ENCODE results near the gene PHKA2. TPM values are rescaled to one million over a fixed set of nuclear protein-coding genes. Genes with fewer than 3 reads are reported as not detected.

The PHKA2 gene
- total and polyA plus RNA-seq, 9 donors = 12.6 to 27.2 (median 20.0) TPM

DNA sequence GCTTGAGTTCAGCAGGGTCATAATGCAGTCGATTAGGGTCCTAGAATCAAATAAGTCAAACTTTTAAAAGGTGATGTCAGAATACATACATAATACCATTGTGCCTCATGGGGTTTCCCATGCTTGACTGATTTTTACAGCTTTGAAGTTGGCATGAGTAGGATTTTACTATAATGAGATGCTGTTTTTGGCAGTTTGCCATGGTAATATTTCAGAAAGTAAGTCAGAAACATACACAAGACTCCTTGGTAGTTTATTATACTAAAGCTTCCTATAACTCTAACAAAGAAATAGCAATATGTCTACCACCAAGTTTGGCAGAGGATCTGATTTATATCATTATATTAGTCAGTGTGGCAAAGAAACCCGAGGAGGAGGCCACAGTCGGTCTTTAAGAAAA is 45.2 kb downstream of the PHKA2 start:
- Histone ChIP-seq H3K36me3 (ENCODE audit: control insufficient read depth, insufficient read depth, low read length) (peaks cover 23% of the 10 kb centered on the region), H3K27me3 (ENCODE audit: control insufficient read depth, insufficient read depth, low read length) (peaks cover 17% of the 10 kb centered on the region), H3K4me3 (ENCODE audit: low read length) (no peak overlapping the region), H3K9me3 (replicated peaks; ENCODE audit: control insufficient read depth, low read depth, low read length) (no peaks in the 10 kb centered on the region), H3K27ac (ENCODE audit: low read length) (no peak overlapping the region), H3K4me1 (ENCODE audit: control insufficient read depth, insufficient read depth, low read length) (no peaks in the 10 kb centered on the region)
- no CpG with 5 or more reads among the region's 3 CpGs for WGBS (ENCODE audit: insufficient coverage)
- DNase-seq = no peak

DNA sequence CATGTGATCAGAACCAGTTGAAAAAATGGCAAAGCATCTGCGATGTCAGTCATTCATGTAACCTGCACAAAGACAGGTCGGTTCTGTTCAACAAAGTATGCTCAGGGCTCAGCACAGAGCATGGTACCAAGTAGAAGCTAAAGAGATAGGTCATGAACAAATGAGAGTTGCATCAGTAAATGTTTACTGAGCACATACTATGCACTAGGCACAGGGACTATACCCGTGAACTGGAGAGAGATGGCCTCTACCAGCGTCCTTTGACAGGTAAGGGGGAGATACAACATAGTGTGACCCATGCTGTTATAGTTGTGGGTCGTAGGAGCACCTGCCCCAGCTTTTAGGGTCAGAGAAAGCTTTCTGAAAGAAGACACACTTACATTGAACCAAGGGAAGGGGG is 46.7 kb downstream of the PHKA2 start:
- no peak for DNase-seq
- WGBS (ENCODE audit: insufficient coverage) = 92% methylated on average over 2 of the region's 5 CpGs

DNA sequence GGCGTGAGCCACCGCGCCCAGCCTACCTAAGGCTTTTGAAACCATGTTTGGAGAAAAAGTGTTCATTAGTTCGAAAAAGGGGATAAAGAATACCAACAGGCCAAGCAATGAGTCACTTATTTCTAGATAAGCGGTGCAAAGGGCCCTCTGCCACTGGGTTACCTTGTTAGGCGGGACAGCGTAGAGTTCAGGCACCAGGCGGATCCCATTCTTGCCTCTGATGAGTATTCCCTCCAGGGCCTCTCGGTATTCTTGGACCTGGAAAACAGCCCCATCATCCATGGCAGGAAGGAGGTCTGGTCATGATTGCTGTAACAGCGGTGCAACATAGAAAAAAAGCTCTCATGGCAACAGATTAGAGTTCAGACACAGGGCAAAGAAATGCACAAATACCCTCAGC is 48.0 kb downstream of the PHKA2 start:
- Histone ChIP-seq H3K36me3 (ENCODE audit: control insufficient read depth, insufficient read depth, low read length) (peaks cover 13% of the 10 kb centered on the region), H3K9me3 (replicated peaks; ENCODE audit: control insufficient read depth, low read depth, low read length) (no peaks in the 10 kb centered on the region), H3K4me3 (ENCODE audit: low read length) (no peak overlapping the region), H3K27me3 (ENCODE audit: control insufficient read depth, insufficient read depth, low read length) (peaks cover 24% of the 10 kb centered on the region), H3K27ac (ENCODE audit: low read length) (no peak overlapping the region), H3K4me1 (ENCODE audit: control insufficient read depth, insufficient read depth, low read length) (no peaks in the 10 kb centered on the region)
- no peak for DNase-seq
- 78% methylated on average over 6 of the region's 10 CpGs for WGBS (ENCODE audit: insufficient coverage)

More for the DNA sequence above, 46.7 kb downstream of the PHKA2 start:
- peaks cover 17% of the 10 kb centered on the region for H3K27me3 ChIP-seq (ENCODE audit: control insufficient read depth, insufficient read depth, low read length)
- peaks cover 18% of the 10 kb centered on the region for H3K36me3 ChIP-seq (ENCODE audit: control insufficient read depth, insufficient read depth, low read length)
- no peak overlapping the region for H3K27ac ChIP-seq (ENCODE audit: low read length)
- no peak overlapping the region for H3K4me3 ChIP-seq (ENCODE audit: low read length)
- no peaks in the 10 kb centered on the region for H3K9me3 ChIP-seq (replicated peaks; ENCODE audit: control insufficient read depth, low read depth, low read length)
- H3K4me1 ChIP-seq (ENCODE audit: control insufficient read depth, insufficient read depth, low read length) = no peaks in the 10 kb centered on the region

DNA sequence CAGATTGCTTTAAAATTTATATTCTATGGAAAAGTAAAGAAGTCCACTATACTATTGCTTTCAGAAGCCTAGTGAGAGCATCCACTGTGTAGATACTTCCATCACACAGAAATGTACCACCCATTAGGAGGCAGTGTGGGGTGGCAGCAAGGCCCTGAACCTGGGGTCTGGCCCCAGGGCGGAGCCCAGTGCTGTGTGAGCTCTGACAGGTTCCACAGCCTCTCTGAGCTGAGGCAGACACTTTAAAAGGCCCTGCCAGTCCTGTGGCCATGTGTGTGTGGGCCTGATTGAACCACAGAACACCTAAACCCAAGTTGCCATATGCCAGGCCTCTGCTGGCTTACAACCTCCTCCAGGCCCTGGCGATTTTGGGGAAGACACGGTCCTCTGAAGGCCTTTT is 49.2 kb downstream of the PHKA2 start:
- Histone ChIP-seq H3K4me3 (ENCODE audit: low read length) (no peak overlapping the region), H3K4me1 (ENCODE audit: control insufficient read depth, insufficient read depth, low read length) (no peaks in the 10 kb centered on the region), H3K27ac (ENCODE audit: low read length) (no peak overlapping the region), H3K9me3 (replicated peaks; ENCODE audit: control insufficient read depth, low read depth, low read length) (no peaks in the 10 kb centered on the region), H3K27me3 (ENCODE audit: control insufficient read depth, insufficient read depth, low read length) (peaks cover 28% of the 10 kb centered on the region), H3K36me3 (ENCODE audit: control insufficient read depth, insufficient read depth, low read length) (peaks cover 17% of the 10 kb centered on the region)
- DNase-seq = no peak
- 83% methylated on average over 3 of the region's 3 CpGs for WGBS (ENCODE audit: insufficient coverage)

DNA sequence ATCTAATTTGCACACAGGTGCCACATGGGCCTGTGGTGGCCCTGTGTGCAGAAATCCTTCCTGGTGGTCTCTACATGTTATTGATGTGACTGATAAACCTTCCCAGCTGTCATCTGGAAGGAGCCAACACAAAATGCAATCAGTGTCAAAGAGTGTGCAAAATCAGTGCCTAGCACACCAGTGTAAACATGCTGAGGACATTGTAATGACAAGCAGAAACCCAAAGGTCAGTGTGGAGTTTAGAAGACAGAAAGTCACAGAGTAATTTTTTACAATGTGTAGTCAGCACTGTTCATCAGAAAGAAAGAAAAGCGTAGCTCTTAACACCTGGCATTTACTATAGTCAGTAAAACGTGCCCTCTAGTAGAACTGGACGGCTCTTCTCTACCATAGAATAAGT is 50.3 kb downstream of the PHKA2 start:
- no peaks in the 10 kb centered on the region for H3K4me1 ChIP-seq (ENCODE audit: control insufficient read depth, insufficient read depth, low read length)
- peaks cover 18% of the 10 kb centered on the region for H3K36me3 ChIP-seq (ENCODE audit: control insufficient read depth, insufficient read depth, low read length)
- DNase-seq = no peak
- no peaks in the 10 kb centered on the region for H3K9me3 ChIP-seq (replicated peaks; ENCODE audit: control insufficient read depth, low read depth, low read length)
- H3K27ac ChIP-seq (ENCODE audit: low read length) = no peak overlapping the region
- peaks cover 32% of the 10 kb centered on the region for H3K27me3 ChIP-seq (ENCODE audit: control insufficient read depth, insufficient read depth, low read length)
- H3K4me3 ChIP-seq (ENCODE audit: low read length) = no peak overlapping the region
- WGBS (ENCODE audit: insufficient coverage) = 86% methylated on average over 3 of the region's 3 CpGs

DNA sequence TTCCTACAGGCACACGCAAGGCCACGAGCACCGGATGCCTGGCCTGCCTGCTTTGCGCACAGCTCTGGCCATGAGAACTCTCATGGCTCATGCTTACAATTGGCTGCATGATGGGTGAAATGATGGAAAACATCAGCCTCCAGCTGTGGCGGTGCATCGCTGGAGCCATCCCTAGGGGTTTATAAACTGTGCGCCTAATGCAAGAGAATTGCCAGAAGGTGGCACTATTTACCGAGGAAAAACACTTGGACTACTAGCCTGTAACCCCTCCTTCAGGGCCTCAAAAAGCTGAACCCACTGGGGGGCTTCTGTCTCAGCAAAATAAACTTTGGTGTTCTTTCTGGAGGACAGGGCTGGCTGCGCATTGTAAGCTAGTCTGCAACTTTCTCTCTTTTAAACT is 51.9 kb downstream of the PHKA2 start:
- 38% methylated on average over 7 of the region's 9 CpGs for WGBS (ENCODE audit: insufficient coverage)
- Histone ChIP-seq H3K4me1 (ENCODE audit: control insufficient read depth, insufficient read depth, low read length) (peaks cover 4% of the 10 kb centered on the region), H3K36me3 (ENCODE audit: control insufficient read depth, insufficient read depth, low read length) (peaks cover 13% of the 10 kb centered on the region), H3K27ac (ENCODE audit: low read length) (no peak overlapping the region), H3K9me3 (replicated peaks; ENCODE audit: control insufficient read depth, low read depth, low read length) (no peaks in the 10 kb centered on the region), H3K4me3 (ENCODE audit: low read length) (no peak overlapping the region), H3K27me3 (ENCODE audit: control insufficient read depth, insufficient read depth, low read length) (peaks cover 38% of the 10 kb centered on the region)
- peak; percentile 34 for DNase-seq

DNA sequence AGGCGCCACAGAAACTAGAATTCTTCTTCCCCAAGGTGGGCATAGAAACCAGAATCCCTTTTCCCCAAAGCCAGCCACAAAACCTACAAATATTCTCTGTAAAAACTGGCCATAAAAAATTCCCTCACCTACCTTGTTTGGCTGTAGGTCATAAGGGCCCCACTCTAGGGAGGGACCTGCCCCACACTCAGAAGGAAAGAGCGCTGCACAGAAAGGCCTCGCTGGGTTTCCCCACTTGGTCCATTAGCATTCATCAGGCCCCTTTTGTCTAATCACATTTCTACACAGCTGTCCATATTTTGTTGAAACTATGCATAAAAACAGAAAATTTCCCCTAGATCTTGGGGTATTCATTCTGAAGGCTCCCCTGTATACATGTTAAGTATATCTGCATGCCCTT is 54.1 kb downstream of the PHKA2 start:
- peaks cover 13% of the 10 kb centered on the region for H3K36me3 ChIP-seq (ENCODE audit: control insufficient read depth, insufficient read depth, low read length)
- H3K27me3 ChIP-seq (ENCODE audit: control insufficient read depth, insufficient read depth, low read length) = peaks cover 43% of the 10 kb centered on the region
- H3K4me3 ChIP-seq (ENCODE audit: low read length) = no peak overlapping the region
- H3K4me1 ChIP-seq (ENCODE audit: control insufficient read depth, insufficient read depth, low read length) = peaks cover 7% of the 10 kb centered on the region
- no peak for DNase-seq
- no peak overlapping the region for H3K27ac ChIP-seq (ENCODE audit: low read length)
- WGBS (ENCODE audit: insufficient coverage) = 75% methylated on average over 1 of the region's 3 CpGs
- H3K9me3 ChIP-seq (replicated peaks; ENCODE audit: control insufficient read depth, low read depth, low read length) = no peaks in the 10 kb centered on the region

DNA sequence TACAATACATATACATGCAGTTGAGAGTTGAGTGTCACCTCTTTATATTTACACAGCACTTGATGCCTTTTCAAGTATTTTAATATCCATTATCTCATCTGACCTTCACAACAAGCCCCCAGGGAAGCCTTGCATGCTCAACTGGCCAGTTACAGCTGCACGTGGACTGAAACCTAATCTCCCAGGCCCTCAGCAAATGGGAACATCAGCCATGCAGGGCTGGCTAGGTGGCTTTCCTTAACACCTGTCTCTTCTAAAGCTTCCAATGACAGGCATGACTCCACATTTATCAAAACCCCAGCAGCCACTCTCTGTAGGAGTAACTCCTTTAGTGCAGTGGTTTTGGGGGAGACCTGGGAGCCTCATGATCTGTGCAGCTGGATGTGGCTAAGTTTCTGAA is 56.4 kb downstream of the PHKA2 start:
- DNase-seq = peak; percentile 37
- Histone ChIP-seq H3K9me3 (replicated peaks; ENCODE audit: control insufficient read depth, low read depth, low read length) (no peaks in the 10 kb centered on the region), H3K27me3 (ENCODE audit: control insufficient read depth, insufficient read depth, low read length) (peaks cover 38% of the 10 kb centered on the region), H3K36me3 (ENCODE audit: control insufficient read depth, insufficient read depth, low read length) (peaks cover 23% of the 10 kb centered on the region), H3K4me1 (ENCODE audit: control insufficient read depth, insufficient read depth, low read length) (peaks cover 7% of the 10 kb centered on the region), H3K4me3 (ENCODE audit: low read length) (no peak overlapping the region), H3K27ac (ENCODE audit: low read length) (no peak overlapping the region)
- 38% methylated on average over 1 of the region's 1 CpG for WGBS (ENCODE audit: insufficient coverage)

DNA sequence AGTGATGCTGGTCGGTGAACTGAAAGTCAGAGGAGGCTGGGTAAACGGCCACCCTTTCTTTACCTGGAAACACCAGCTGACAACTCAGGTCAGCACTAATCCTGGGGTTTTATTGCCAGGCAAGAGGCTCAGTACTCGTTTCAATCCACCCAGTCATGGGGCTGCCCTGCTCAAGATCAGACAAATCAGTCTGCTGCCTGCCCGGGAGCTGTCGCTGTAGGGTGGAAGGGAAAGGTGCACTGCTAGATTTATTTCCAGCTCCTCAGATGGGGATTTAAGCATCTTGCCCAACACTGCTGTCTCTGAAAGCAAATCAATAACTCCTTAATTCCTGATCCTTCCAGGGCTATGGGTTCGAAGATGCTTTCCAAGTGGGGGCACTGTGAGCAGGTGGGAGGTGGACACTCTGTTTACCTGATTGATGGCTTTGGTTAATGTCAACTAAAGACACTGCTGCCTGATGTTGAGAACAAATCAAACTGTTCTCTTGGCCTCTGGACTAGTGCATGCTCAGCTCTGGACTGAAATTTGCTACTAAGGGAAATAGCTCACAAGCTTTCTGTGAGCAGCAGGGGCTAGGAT is 59.3 kb downstream of the PHKA2 start:
- Histone ChIP-seq H3K9me3 (replicated peaks; ENCODE audit: control insufficient read depth, low read depth, low read length) (no peaks in the 10 kb centered on the region), H3K36me3 (ENCODE audit: control insufficient read depth, insufficient read depth, low read length) (peaks cover 14% of the 10 kb centered on the region), H3K4me3 (ENCODE audit: low read length) (no peak overlapping the region), H3K27ac (ENCODE audit: low read length) (no peak overlapping the region), H3K4me1 (ENCODE audit: control insufficient read depth, insufficient read depth, low read length) (peaks cover 7% of the 10 kb centered on the region), H3K27me3 (ENCODE audit: control insufficient read depth, insufficient read depth, low read length) (peaks cover 26% of the 10 kb centered on the region)
- 59% methylated on average over 4 of the region's 6 CpGs for WGBS (ENCODE audit: insufficient coverage)
- no peak for DNase-seq

DNA sequence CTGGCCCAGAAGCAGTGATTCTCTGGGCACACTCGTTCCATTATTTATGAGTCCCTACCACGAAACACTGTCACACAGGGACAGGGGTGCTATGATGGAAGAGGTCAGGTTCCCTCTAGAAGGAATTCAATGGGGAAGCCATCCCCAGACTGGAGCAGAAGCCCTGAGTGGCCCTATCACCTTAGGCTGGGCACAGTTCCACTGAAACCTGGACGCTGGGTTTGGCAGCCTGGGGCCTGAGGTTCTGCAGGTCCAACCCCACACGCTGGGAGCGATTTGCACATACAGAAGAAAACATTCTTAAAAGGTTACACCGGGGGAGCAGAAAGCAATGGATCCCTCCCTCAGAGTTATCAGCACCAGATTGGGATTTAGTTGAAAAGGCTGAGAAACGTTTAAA is 63.3 kb downstream of the PHKA2 start:
- no peak for DNase-seq
- Histone ChIP-seq H3K4me1 (ENCODE audit: control insufficient read depth, insufficient read depth, low read length) (no peaks in the 10 kb centered on the region), H3K27ac (ENCODE audit: low read length) (no peak overlapping the region), H3K9me3 (replicated peaks; ENCODE audit: control insufficient read depth, low read depth, low read length) (no peaks in the 10 kb centered on the region), H3K36me3 (ENCODE audit: control insufficient read depth, insufficient read depth, low read length) (peaks cover 26% of the 10 kb centered on the region), H3K4me3 (ENCODE audit: low read length) (no peak overlapping the region), H3K27me3 (ENCODE audit: control insufficient read depth, insufficient read depth, low read length) (peaks cover 13% of the 10 kb centered on the region)
- 81% methylated on average over 2 of the region's 7 CpGs for WGBS (ENCODE audit: insufficient coverage)

DNA sequence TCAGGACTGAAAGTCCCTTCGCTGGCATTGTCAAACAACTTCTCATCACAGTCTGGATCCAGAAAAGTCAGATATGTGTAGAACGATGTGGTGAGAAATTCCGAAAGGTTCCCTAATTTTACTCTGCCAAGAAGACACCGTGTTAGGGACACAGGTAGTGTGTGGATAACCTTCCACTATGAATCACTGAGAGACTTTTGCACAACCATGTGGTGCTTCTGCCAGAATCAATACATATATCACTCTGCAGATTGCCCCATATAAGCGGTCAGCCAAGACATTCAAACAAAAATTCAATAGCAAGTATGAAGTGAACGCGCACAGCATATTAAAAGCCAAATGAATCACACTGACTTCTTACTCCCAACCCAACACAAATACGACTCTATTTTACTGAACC is 63.8 kb downstream of the PHKA2 start:
- WGBS (ENCODE audit: insufficient coverage) = 93% methylated on average over 4 of the region's 8 CpGs
- Histone ChIP-seq H3K27me3 (ENCODE audit: control insufficient read depth, insufficient read depth, low read length) (peaks cover 13% of the 10 kb centered on the region), H3K9me3 (replicated peaks; ENCODE audit: control insufficient read depth, low read depth, low read length) (no peaks in the 10 kb centered on the region), H3K27ac (ENCODE audit: low read length) (no peak overlapping the region), H3K4me3 (ENCODE audit: low read length) (no peak overlapping the region), H3K36me3 (ENCODE audit: control insufficient read depth, insufficient read depth, low read length) (peaks cover 26% of the 10 kb centered on the region), H3K4me1 (ENCODE audit: control insufficient read depth, insufficient read depth, low read length) (no peaks in the 10 kb centered on the region)
- DNase-seq = no peak
